CD4-positive, alpha-beta T cell treated with Interleukin-10 for 1 hour (primary cell): ENCODE results near the gene NPW.

Source experiments
- DNase-seq: peaks from one replicate; pipeline ENCODE4 v3.0.0-alpha.2; 2020

Gene NPW

GRCh38 chr16:2037115-2037514 lies 17.5 kb downstream of the NPW start:
- DNase-seq = no peak

- no peak for DNase-seq
Measured at GRCh38 chr16:2037647-2038381, 18.2 kb downstream of the NPW start.

DNA sequence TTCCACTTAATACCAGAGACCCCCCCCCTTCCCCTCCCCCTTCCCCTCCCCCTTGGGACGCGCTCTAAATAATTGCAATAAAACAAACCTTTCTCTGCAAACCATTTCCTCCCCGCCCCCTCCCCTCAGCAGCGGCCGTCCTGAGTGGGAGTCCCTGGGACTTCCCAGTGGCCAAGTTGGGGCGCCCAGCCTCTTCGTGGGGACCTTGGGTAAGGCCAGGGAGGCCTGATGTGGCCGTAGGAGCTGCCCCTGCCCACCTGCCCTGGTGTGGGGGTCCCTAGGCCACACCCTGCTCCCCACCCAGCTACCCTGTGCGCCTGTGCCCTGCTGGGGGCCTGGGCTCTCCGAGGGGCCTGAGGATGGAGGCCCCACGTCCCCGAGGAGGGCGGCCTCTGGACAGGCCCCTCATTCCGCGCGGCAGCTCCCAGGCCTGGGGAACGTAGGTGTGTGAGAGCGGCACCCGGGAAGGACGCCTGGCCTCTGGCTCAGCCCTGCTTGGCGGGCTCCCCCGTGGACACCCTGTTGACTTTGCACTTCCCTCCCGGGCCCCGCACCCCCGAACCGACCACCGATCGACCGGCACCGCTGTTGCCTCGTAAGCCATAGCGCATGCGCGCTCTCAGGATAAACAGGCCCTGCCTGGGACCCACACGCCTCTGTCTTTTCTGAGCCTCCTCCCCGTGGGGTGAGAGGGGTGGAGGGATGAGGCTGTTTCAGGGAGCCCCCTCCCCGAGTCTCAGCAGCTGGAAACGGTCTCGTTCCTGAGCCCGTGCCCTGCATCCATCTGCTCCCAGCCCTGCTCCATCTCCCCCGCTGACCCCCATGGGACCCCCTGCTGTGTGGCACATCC lies 19.0 kb downstream of the NPW start:
- no peak for DNase-seq

GRCh38 chr16:2039274-2040031 lies 19.9 kb downstream of the NPW start:
- no peak for DNase-seq

DNA sequence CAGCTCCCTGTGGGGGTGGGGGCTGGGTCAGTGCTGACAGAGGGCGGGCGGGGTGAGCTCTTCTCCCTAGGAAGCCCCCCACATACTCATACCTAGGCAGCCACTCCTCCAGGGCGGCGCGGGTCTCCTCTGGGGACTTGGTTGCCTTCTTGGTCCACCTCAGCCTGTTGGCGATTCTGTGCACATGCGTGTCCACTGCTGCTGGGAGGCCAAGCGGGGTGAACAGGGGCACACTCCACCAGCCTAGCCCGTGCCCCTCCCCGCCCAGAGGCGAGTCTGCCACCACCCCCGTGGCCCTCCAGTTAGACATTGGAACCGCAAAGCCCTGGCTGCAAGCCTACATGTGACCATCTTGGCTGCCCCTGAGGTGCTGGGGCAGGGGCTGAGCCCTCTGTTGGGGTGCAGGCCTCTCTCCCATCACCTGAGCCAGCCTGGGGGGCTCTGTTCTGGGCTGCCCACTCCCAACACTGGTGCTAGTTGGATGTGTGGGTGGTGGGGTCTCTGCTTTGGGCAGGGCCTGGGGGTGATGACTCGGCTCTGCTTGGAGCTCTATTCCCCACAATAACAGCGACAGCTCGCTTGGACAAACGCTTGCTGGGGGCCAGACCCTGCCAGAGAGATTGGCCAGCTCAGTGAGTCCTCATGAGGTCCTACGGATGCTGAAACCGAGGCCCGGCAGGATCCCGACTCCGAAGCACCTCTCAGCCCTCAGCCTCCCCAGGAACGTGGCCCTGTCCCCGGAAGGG lies 20.6 kb downstream of the NPW start:
- DNase-seq = no peak

DNA sequence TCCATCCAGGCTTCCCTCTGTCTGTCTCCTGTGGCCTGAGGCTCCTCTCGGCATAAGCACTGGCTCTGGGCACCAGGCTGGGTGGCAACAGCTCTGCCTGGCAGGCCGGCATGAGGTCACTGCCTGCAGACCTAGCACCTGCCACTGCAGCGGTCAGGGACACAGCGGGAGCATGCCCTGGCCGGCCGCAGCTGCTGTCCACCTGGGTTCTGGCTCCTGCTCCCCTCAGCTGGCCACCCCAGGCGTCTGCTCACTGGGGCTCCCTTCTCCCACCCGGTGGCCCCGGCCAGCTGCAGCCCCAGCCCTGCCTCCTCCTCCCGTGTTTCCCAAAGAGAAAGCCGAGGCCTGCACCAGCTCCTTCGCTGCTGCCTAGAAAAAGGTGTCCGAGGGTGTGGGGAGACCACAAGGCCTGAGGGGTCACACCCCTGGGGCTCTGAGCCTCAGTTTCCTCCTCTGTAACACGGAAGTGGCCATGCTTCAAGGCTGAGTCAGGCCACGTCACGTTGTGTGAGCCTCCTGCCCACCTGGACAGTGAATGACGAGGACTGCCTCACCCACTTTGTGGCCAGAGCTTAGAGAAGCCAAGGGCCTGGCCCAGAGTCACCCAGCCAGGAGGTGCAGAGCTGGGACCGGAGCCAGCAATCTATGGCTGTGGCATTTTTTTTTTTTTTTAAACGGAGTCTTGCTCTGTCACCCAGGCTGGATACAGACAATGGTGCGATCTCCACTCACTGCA lies 21.4 kb downstream of the NPW start:
- DNase-seq = no peak

DNA sequence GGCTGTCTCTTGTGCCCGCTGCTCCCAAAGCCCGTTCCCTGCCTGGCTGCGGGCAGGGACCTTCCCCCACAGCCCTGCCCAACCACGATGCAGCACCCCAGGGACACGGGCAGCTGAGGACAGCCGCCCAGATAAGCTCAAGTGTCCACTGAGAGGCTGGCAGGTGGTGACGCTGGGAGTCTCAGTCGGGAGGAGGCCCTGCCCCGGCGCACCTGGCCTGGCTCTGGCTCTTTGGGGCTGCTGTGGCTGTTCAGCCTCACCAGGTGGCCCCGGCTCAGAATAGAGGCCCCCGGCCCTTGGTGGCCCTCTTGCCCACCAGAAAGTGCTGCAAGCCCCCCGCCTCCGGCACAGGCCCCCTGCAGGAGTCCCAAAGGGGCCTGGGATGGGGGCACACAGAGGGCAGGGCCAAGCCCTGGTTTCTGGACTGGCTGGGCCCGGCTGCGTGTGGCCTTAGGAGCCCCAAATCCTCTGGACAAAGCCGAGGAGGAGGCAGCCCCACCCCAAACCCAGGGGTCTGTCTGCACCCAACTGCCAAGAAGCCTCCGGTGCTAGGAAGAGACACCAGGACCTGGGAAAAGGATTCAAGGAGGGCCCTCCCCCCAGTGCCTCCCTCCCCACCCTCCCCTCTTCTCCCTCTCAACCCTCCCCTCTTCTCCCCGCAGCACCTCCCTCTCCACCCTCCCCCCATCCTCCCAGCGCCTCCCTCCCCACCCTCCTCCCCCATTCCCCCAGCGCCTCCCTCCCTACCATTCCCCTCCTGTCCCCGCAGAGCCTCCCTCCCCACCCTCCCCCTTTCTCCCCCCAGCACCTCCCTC lies 22.8 kb downstream of the NPW start:
- DNase-seq = no peak

DNA sequence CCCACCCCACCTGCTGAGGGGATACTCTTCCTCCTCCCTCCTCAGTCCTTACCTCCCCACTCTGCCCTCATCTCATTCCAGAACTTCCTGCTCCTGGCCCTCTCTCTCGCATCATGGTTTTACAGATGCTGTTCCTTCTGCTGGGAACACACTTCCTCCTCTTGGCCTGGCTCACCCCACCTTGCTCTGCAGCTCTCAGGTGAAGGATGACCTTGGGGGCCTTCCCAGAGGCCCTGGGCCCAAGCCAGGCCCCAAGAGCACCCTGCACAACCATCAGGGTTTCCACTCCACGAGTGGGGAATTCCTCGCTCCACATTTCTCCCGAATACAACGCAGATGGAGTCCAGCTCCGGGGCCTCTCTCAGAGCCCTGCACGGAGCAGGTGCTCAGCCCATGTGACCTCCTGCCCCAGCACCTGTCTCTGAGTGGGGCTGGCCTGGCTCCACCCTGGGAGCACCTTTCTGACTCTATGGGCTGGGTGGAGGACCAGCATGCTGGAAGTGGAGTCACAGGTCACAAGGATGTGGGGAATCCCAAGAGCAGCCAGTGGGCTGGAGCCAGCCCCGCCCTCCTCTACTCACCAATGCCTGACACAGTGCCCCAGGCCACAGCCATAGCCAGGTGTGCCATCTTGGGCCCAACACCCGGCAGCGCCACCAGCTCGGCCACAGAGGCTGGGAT lies 23.5 kb downstream of the NPW start:
- no peak for DNase-seq

DNA sequence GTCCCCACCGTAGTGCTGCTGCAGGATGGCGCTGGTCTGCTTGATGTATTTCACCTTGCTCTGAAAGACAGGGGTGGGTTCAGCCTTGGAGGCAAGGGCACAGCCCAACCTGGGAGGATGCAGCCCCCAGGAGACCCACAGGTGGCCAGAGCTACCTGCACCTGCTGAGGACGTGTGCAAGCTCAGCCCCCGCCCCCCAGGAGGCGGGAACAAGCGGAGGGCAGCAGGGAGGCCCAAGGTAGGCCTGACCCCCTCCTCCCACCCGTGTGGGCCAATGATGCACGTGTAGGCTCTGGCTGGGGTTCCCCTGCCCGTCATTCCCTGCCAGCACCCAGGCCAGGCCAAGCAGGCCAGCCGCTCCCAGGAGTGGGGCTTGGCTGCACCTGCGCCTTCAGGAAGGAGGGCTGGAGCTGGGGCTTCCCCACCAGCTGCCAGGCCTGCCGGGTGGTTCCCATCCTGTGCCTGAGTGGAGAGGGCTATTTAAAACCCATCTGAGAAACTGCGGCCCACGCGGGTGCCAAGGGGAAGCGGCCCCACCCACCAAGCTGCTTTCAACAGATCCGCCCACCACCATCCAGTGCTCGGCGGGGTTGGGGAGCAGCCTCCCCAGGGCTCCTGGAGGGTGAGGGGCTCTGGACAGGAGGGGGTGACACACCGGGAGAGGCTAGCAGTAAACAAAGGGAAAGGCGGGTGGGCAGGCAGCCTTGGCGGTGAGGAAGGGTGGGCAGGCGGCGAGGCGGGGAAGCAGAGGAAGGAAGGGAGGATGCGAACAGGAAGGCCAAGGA lies 24.3 kb downstream of the NPW start:
- no peak for DNase-seq

DNA sequence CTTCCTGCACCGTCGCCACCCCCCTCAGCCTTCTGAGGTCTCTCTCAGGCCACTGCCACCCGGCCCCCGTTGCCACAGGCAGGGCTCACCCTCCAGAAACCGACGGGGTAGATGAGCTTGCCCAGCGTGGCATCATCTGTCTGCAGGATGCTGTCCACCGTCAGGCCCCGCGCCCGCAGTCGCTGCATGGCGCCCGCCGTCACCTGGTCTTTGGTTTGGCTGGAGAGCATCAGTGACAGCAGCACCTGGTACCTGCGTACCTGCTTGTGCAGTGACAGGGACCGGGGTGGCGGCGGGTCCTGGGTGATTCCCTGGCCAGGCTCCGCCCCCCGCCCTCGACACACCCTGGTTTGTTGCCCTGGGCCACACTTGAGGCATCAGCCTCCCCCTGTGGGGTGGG lies 25.0 kb downstream of the NPW start:
- no peak for DNase-seq

DNA sequence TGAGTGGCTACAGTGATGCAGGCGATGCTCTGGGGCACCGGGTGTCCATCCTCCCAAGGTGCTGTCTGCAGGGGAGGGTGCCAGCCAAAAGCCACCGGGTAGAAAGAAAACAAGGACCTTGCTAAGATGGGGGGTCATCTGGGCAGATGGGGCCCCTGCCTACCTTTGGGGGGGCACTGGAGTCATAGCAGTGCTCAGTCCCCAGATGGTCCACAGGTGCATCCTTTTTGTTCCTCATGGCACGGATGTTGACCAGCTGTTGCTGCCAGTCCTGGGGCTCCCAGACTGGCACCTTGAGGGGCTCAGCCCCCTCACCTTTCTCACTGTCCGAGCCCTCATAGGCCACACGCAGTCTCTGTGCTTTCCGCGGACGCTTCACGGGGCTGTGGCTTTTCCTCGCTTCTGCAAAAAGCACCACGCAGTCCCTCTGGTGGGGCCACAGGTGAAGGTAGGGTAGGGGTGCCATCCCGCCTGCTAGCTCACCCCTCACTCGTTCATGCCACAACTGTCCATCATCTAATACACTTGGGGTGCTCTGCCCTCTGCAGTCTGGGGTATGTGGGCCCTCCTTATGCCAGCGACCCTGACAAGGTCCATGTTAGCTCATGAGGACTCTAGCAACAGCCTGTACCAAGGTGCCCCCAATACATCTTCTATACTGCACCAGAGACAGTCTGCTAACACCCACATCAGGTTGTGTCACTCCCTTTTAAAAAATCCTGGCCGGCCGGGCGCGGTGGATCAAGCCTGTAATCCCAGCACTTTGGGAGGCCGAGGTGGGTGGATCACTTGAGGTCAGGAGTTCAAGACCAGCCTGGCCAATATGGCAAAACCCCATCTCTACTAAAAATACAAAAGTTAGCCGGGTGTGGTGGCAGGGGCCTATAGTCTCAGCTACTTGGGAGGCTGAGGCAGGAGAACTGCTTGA lies 26.6 kb downstream of the NPW start:
- DNase-seq = no peak

DNA sequence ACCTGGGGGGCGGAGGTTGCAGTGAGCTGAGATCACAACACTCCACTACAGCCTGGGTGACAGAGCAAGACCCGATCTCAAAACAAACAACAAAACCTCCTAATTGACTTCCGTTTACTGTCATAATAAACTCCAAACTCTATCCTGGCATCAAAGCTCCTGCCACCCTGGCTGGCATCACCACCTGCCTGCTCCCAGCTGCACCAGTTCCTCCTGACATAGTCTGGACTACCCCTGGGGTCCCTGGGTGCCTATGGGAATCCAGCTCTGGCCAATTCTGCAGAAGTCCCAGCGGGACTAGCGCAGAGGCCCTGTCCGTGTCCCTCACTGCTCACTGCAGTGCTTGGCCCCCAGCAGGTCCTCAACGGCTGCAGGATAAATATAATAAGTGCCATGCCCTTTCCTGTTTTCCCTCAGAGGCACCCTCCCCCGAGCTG lies 27.3 kb downstream of the NPW start:
- DNase-seq = no peak

- peak; percentile 93 for DNase-seq
Measured at GRCh38 chr16:2047330-2048115, 27.9 kb downstream of the NPW start, which contains the start of the genes NTHL1 and TSC2. NTHL1 (minus strand) TSS chr16:2047834; CDS start chr16:2047823, 11 bp downstream. TSC2 (plus strand) TSS chr16:2047985; CDS start chr16:2048616, 631 bp downstream.

DNA sequence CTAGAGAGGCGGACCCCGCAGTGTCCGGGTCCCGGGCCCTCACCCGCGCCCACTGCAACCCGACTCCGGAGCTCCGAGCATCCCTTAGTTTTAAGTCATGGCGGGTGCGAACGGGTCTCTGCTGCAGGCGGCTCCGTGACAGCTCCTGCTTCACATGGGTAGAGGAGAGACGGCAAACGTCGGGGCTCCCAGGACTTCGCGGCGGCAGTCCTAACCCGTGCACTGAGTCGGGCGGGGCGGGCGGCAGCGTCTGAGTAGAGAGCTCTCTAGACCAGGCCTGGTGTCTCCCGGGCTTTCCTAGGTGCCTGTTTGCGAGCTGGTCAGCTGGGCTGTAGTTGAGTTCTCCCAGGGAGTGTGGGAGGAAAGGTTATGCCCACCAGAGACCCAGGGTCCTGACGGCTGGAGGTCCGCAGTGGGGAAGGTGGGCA lies 28.5 kb downstream of the NPW start:
- DNase-seq = no peak

GRCh38 chr16:2053211-2053610 lies 33.6 kb downstream of the NPW start:
- no peak for DNase-seq

- DNase-seq = no peak
Measured at GRCh38 chr16:2053897-2054296, 34.3 kb downstream of the NPW start.

DNA sequence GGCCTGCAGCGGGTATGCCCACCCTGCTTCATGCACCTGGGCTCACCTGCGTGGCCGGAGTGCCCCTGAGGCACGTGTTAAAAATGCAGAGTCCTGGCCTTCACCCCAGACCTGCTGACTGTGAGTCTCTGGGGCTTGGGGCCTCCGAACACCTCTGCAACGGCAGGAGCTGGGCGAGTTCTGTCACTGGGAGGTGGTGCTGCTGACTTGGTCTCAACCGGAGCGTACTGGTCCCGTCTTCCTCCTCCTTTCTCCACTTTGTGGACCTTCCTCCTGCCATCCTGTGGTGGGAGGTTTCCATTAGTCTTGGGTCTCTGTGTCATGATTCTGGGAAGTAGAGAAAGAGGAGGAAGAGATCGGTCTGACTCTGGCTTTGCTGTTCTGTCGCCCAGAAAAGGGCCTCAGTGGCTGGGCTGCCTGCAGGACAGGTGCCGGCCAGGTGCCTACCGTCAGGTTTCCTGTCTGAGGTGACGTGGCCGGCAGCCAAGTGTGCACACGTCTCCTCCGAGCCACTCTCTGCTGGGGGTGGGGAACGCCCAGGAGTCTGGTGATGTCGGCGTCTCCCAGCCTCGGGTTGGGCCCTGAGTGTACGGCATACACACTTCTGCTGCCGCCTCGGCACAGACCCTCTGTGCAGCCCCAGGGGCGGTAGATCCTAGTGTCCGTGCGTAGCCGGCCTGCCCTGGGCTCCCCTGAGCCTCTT lies 35.1 kb downstream of the NPW start:
- no peak for DNase-seq
